CMK (cell line): Measurements from ENCODE around the gene ART3.

Source experiments
- DNase-seq: peaks from one replicate; pipeline ENCODE4 v3.0.0-alpha.2; 2010; ENCODE audit warnings: low read depth

Gene ART3

GRCh38 chr4:76148142-76148865 is 73.8 kb downstream of the ART3 start, which contains the start of gene NUP54:
TSS of gene NUP54 (minus strand) at chr4:76148397. CDS start at chr4:76148374, 23 bp downstream.
- peak; percentile 87 for DNase-seq

GRCh38 chr4:76153356-76153755 is 78.8 kb downstream of the ART3 start:
- DNase-seq: no peak

- DNase-seq: no peak
Measured at GRCh38 chr4:76155979-76156378, 81.5 kb downstream of the ART3 start.

GRCh38 chr4:76156635-76157034 is 82.1 kb downstream of the ART3 start:
- DNase-seq: no peak

- no peak for DNase-seq
Measured at GRCh38 chr4:76160355-76160754, 85.8 kb downstream of the ART3 start.
